Upper lobe of right lung (tissue), 1 donor: ENCODE data around the gene SCGN. TPM values are rescaled to one million over a fixed set of nuclear protein-coding genes. Genes with fewer than 3 reads are reported as not detected.

ENCODE experiments used
- ATAC-seq: fragments of 200-7000 bp; cut with Tn5 transposase; one replicate; pipeline ENCODE4 v1.9.1; 2020; ENCODE audit warnings: mild to moderate bottlenecking, moderate library complexity
- DNase-seq: peaks from one replicate; pipeline ENCODE4 v3.0.0-alpha.2; 2020
- H3K27ac ChIP-seq: fragments of 200-600 bp; one replicate; pipeline ENCODE4 v1.8.0; 2022
- H3K27me3 ChIP-seq: fragments of 200-600 bp; one replicate; pipeline ENCODE4 v1.8.0; 2022; ENCODE audit warnings: mild to moderate bottlenecking
- H3K36me3 ChIP-seq: fragments of 200-600 bp; one replicate; pipeline ENCODE4 v1.8.0; 2022
- H3K4me1 ChIP-seq: fragments of 200-600 bp; one replicate; pipeline ENCODE4 v1.8.0; 2022
- H3K4me3 ChIP-seq: fragments of 200-600 bp; one replicate; pipeline ENCODE4 v1.8.0; 2022; ENCODE audit warnings: mild to moderate bottlenecking
- H3K9me3 ChIP-seq: fragments of 200-600 bp; one replicate; pipeline ENCODE4 v1.8.0; 2022
- CTCF ChIP-seq: fragments of 200-600 bp; IDR thresholded peaks from one replicate; pipeline ENCODE4 v1.8.0; 2022; ENCODE audit warnings: antibody characterized with exemption
- intact Hi-C: fragments of 100-400 bp; cut with DNase I; formaldehyde crosslinking; loops from one replicate; pipeline ENCODE4 v1.11.0; 2022
- total RNA-seq: library from RNA; stranded (reverse); fragmentation: NEBNext Ultra II Directional; extraction: Animal tissue kit (Norgen Biotek cat#: 25700); gene quantifications from one replicate; pipeline ENCODE4 v1.2.1, GENCODE V29; 2021
- donor health status: DM: no; HTN: yes; CAD: no; lungs with severe emphysema.

Gene SCGN
- total RNA-seq, 1 donor from 2014 or later = not detected

GRCh38 chr6:25749837-25750236 lies 97.8 kb downstream of the SCGN start:
- Histone ChIP-seq H3K9me3 (no peaks in the 10 kb centered on the region), H3K27me3 (no peaks in the 10 kb centered on the region), H3K4me1 (no peaks in the 10 kb centered on the region), H3K27ac (no peak overlapping the region), H3K4me3 (no peak overlapping the region), H3K36me3 (no peaks in the 10 kb centered on the region)
- DNase-seq (no peak), ATAC-seq (peak; percentile 49)
- intact Hi-C loops = no loop called here
- no peak for TF ChIP-seq CTCF

- ATAC-seq = no peak
- no peak overlapping the region for H3K4me3 ChIP-seq
- H3K27ac ChIP-seq = no peak overlapping the region
- no peak for DNase-seq
- no peak for TF ChIP-seq CTCF
- H3K4me1 ChIP-seq = no peaks in the 10 kb centered on the region
- H3K9me3 ChIP-seq = no peaks in the 10 kb centered on the region
- no peaks in the 10 kb centered on the region for H3K36me3 ChIP-seq
- no peaks in the 10 kb centered on the region for H3K27me3 ChIP-seq
- intact Hi-C loops = no loop called here
Measured at GRCh38 chr6:25750906-25751305, 98.9 kb downstream of the SCGN start.

Other genes with a start within 250 kb of the SCGN start
- not detected for gene SLC17A4, start 102.5 kb downstream of the SCGN start, total RNA-seq
- gene SLC17A1, start 179.8 kb downstream of the SCGN start, total RNA-seq = not detected
- not detected for gene SLC17A3, start 222.0 kb downstream of the SCGN start, total RNA-seq